WTC11 (cell line): ENCODE results near the gene JCAD.
"Not testable (repeated sequence)": the region's sequence is repeated elsewhere in the genome, so short reads cannot be mapped to it uniquely, and the experiment has no call there.

ENCODE experiments used
- CBFB ChIP-seq: sonication (generic); formaldehyde crosslinking; IDR thresholded peaks from 2 replicates; pipeline ENCODE4 v1.8.1; 2022; ENCODE audit warnings: mild to moderate bottlenecking, low read depth, missing genetic modification reagents
- CREM ChIP-seq: sonication (generic); formaldehyde crosslinking; IDR thresholded peaks from 2 replicates; pipeline ENCODE4 v1.8.1; 2022; ENCODE audit warnings: mild to moderate bottlenecking, missing genetic modification reagents, moderate library complexity
- ELF4 ChIP-seq: sonication (generic); formaldehyde crosslinking; IDR thresholded peaks from 2 replicates; pipeline ENCODE4 v1.8.1; 2022; ENCODE audit warnings: low read depth, mild to moderate bottlenecking, moderate library complexity, missing genetic modification reagents
- SP1 ChIP-seq: sonication (generic); formaldehyde crosslinking; conservative IDR thresholded peaks from 2 replicates; pipeline ENCODE4 v1.8.1; 2022; ENCODE audit warnings: missing genetic modification reagents
- TF ChIP-seq, protein P1 (sequence below): fragments of 200-600 bp; IDR thresholded peaks from 2 replicates; pipeline ENCODE4 v1.8.0; 2022; ENCODE audit warnings: antibody characterized with exemption

DNA sequence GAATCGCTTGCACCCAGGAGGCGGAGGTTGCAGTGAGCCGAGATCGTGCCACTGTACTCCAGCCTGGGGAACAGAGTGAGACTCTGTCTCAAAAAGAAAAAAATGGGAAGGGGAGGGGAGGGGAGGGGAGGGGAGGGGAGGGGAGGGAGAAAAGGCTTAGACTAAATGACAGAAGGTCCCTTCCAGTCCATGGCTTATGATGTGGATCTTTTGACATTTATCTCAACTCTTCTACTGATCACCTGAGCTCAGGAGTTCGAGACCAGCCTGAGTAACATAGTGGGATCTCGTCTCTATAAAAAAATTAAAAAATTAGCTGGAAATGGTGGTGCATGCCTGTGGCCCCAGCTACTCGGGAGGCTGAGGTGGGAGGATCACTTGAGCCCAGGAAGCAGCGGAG lies 34.0 kb downstream of the JCAD start:
- not testable (repeated sequence) for TF ChIP-seq ELF4 (CRISPR knock-in tag); CBFB; CREM; SP1
- TF ChIP-seq, protein P1, sequence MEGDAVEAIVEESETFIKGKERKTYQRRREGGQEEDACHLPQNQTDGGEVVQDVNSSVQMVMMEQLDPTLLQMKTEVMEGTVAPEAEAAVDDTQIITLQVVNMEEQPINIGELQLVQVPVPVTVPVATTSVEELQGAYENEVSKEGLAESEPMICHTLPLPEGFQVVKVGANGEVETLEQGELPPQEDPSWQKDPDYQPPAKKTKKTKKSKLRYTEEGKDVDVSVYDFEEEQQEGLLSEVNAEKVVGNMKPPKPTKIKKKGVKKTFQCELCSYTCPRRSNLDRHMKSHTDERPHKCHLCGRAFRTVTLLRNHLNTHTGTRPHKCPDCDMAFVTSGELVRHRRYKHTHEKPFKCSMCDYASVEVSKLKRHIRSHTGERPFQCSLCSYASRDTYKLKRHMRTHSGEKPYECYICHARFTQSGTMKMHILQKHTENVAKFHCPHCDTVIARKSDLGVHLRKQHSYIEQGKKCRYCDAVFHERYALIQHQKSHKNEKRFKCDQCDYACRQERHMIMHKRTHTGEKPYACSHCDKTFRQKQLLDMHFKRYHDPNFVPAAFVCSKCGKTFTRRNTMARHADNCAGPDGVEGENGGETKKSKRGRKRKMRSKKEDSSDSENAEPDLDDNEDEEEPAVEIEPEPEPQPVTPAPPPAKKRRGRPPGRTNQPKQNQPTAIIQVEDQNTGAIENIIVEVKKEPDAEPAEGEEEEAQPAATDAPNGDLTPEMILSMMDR, result not testable (repeated sequence)
